ENCODE measurements around the gene EDDM3A.
A peak's percentile ranks its signal among the peaks of the same experiment; 100 is the strongest.

EDDM3A gene

DNA sequence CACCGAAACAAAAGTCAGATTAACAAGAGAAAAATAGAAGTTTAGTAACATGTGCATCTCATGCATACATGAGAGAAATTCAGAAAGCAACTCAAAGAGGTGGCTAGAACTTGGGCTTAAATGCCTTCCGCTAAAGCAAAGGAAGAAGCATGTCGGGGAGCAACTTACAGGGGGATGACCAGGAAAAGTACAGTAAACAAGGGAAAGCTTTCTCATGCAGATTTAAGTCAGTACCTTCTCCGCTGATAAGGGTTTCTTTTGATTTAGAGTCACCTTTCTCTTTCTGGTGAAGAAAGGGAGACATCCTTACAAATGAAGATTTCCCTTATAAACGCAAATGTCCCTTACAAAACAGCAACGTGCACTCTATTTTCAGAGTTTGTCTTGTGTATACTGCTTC lies 29.4 kb downstream of the EDDM3A start:
- H3K27ac ChIP-seq (ENCODE audit: insufficient read depth in 1 of 2, low read depth in 1 of 2, low read length in 2 of 2, poor library complexity in 1 of 2, severe bottlenecking in 2 of 2), result no peak overlapping the region
- no peak overlapping the region for H3K4me3 ChIP-seq (ENCODE audit: control insufficient read depth in 1 of 7, extremely low read depth in 1 of 7, insufficient read depth in 4 of 7, low read depth in 2 of 7, low read length in 6 of 7)
- WGBS (ENCODE audit: insufficient coverage), result 96% methylated on average over 3 of the region's 6 CpGs
- DNase-seq, result no peak
- no peaks in the 10 kb centered on the region for H3K9me3 ChIP-seq (ENCODE audit: control extremely low read depth in 1 of 5, control insufficient read depth in 4 of 5, insufficient read depth in 2 of 5, low read depth in 1 of 5, low read length in 4 of 5)
- peaks cover 2 to 6% (median 5%) of the 10 kb centered on the region in 4 experiments for H3K4me1 ChIP-seq (ENCODE audit: control extremely low read depth in 1 of 4, control insufficient read depth in 4 of 4, insufficient read depth in 4 of 4, low read length in 3 of 4)
- ChIA-PET POLR2A (no interaction called here), CTCF (interaction anchor here (1.0 to 1.6 kb wide), 2 partner anchors 14 to 24 kb away, joined by 3 to 4 read pairs; no protein-coding TSS in a partner anchor)
- no peaks in the 10 kb centered on the region for H3K36me3 ChIP-seq (ENCODE audit: control insufficient read depth in 4 of 4, insufficient read depth in 4 of 4, low read length in 3 of 4)
- H3K27me3 ChIP-seq (replicated peaks in 2 of 5; ENCODE audit: control insufficient read depth in 4 of 5, insufficient read depth in 5 of 5, low read length in 4 of 5), result no peaks in the 10 kb centered on the region

DNA sequence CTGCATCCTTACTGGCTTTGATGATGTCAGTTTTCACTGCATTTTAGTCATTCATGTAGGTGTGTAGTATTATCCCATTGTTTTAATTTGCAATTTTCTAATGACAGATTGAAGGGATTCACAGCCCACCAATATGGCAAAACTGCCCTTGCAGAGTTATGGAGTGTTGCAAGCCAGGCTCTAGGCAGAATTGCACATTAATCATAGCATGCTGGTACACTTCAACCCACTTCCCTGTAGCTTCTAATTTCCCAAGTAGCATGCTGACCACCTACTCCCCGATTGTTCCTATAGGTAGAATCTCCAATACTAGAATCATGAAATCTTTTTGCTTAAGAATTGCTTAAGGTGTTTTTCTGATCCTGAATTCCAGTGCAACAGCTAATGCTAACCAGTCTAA lies 30.2 kb downstream of the EDDM3A start:
- Histone ChIP-seq H3K27me3 (replicated peaks in 2 of 5; ENCODE audit: control insufficient read depth in 4 of 5, insufficient read depth in 5 of 5, low read length in 4 of 5) (no peaks in the 10 kb centered on the region), H3K36me3 (ENCODE audit: control insufficient read depth in 4 of 4, insufficient read depth in 4 of 4, low read length in 3 of 4) (no peaks in the 10 kb centered on the region), H3K4me1 (ENCODE audit: control extremely low read depth in 1 of 4, control insufficient read depth in 4 of 4, insufficient read depth in 4 of 4, low read length in 3 of 4) (peaks cover 8 to 14% (median 11%) of the 10 kb centered on the region in 4 experiments), H3K9me3 (ENCODE audit: control extremely low read depth in 1 of 5, control insufficient read depth in 4 of 5, insufficient read depth in 2 of 5, low read depth in 1 of 5, low read length in 4 of 5) (no peaks in the 10 kb centered on the region), H3K27ac (ENCODE audit: insufficient read depth in 1 of 2, low read depth in 1 of 2, low read length in 2 of 2, poor library complexity in 1 of 2, severe bottlenecking in 2 of 2) (no peak overlapping the region), H3K4me3 (ENCODE audit: control insufficient read depth in 1 of 7, extremely low read depth in 1 of 7, insufficient read depth in 4 of 7, low read depth in 2 of 7, low read length in 6 of 7) (no peak overlapping the region)
- WGBS (ENCODE audit: insufficient coverage), result 75% methylated on average over 1 of the region's 1 CpG
- POLR2A ChIA-PET, result interaction anchor here (0.6 kb wide), 1 partner anchor 114 kb away, joined by 3 read pairs; no protein-coding TSS in a partner anchor
- DNase-seq, result no peak
- CTCF ChIA-PET, result interaction anchor here (1.0 to 2.0 kb wide), 3 partner anchors 15 to 25 kb away, joined by 3 to 8 read pairs (median 4); no protein-coding TSS in a partner anchor

DNA sequence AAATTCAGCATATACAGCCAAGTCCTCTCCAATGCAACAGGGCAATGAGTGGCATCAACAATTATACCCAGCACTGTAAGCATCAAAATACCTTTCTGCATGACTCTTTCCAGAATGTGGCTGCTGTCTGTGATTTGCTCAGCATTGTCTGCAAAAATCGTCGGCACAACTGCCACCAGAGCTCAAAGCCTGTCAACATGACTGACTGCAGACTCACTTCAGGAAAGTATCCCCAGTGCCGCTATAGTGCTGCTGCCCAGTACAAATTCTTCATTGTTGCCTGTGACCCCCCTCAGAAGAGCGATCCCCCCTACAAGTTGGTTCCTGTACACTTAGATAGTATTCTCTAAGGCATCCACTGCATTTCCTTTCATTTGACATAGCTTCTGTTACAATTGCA lies 36.1 kb downstream of the EDDM3A start:
- CTCF ChIA-PET, result interaction anchor here (0.8 to 1.6 kb wide), 2 partner anchors 17 to 66 kb away, joined by 3 to 6 read pairs; no protein-coding TSS in a partner anchor
- POLR2A ChIA-PET, result no interaction called here
- Histone ChIP-seq H3K27ac (ENCODE audit: insufficient read depth in 1 of 2, low read depth in 1 of 2, low read length in 2 of 2, poor library complexity in 1 of 2, severe bottlenecking in 2 of 2) (no peak overlapping the region), H3K36me3 (ENCODE audit: control insufficient read depth in 4 of 4, insufficient read depth in 4 of 4, low read length in 3 of 4) (no peaks in the 10 kb centered on the region), H3K4me3 (ENCODE audit: control insufficient read depth in 1 of 7, extremely low read depth in 1 of 7, insufficient read depth in 4 of 7, low read depth in 2 of 7, low read length in 6 of 7) (peak overlapping the region in 5 of 7 experiments; percentile 1 to 62 (median 60)), H3K9me3 (ENCODE audit: control extremely low read depth in 1 of 5, control insufficient read depth in 4 of 5, insufficient read depth in 2 of 5, low read depth in 1 of 5, low read length in 4 of 5) (no peaks in the 10 kb centered on the region), H3K4me1 (ENCODE audit: control extremely low read depth in 1 of 4, control insufficient read depth in 4 of 4, insufficient read depth in 4 of 4, low read length in 3 of 4) (peaks cover 26 to 44% (median 31%) of the 10 kb centered on the region in 4 experiments), H3K27me3 (replicated peaks in 2 of 5; ENCODE audit: control insufficient read depth in 4 of 5, insufficient read depth in 5 of 5, low read length in 4 of 5) (no peaks in the 10 kb centered on the region)
- DNase-seq, result peak in 1 of 3 donors; percentile 31
- 4% methylated on average over 4 of the region's 4 CpGs for WGBS (ENCODE audit: insufficient coverage)

DNA sequence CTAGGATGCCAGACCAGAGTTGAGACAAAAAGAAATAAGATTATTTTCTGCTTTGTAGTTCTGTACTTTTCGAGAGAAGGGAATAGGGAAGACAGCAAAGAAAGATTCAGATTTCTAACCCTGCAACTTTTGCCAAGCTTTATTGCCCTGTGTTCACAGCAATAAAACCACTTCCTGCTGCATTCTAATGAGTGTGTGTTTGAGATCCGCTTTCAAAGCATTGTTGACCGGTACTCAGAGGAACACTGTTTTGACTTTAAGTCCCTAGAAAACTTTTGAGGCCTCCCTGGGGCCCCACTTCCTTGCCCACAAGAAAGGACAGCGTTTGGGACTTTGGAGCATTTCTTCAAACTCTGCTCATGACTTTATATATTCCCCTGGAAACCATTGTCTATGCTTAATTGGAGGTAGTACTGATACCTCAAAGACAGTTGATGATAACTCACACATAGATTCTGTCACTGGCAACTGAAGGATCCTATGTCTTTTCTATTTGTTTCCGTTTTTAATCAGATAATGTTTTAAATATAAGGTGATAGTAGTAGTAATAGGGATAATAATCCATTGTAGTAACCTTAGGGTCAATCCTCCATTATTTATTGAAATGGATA lies 36.7 kb downstream of the EDDM3A start:
- Histone ChIP-seq H3K9me3 (ENCODE audit: control extremely low read depth in 1 of 5, control insufficient read depth in 4 of 5, insufficient read depth in 2 of 5, low read depth in 1 of 5, low read length in 4 of 5) (no peaks in the 10 kb centered on the region), H3K4me3 (ENCODE audit: control insufficient read depth in 1 of 7, extremely low read depth in 1 of 7, insufficient read depth in 4 of 7, low read depth in 2 of 7, low read length in 6 of 7) (peak overlapping the region in 5 of 7 experiments; percentile 1 to 62 (median 60)), H3K27ac (ENCODE audit: insufficient read depth in 1 of 2, low read depth in 1 of 2, low read length in 2 of 2, poor library complexity in 1 of 2, severe bottlenecking in 2 of 2) (no peak overlapping the region), H3K27me3 (replicated peaks in 2 of 5; ENCODE audit: control insufficient read depth in 4 of 5, insufficient read depth in 5 of 5, low read length in 4 of 5) (no peaks in the 10 kb centered on the region), H3K4me1 (ENCODE audit: control extremely low read depth in 1 of 4, control insufficient read depth in 4 of 4, insufficient read depth in 4 of 4, low read length in 3 of 4) (peaks cover 27 to 48% (median 31%) of the 10 kb centered on the region in 4 experiments), H3K36me3 (ENCODE audit: control insufficient read depth in 4 of 4, insufficient read depth in 4 of 4, low read length in 3 of 4) (no peaks in the 10 kb centered on the region)
- peak in 2 of 3 donors; percentile 66 to 77 for DNase-seq
- CTCF ChIA-PET, result interaction anchor here (0.8 kb wide), 1 partner anchor 66 kb away, joined by 3 read pairs; no protein-coding TSS in a partner anchor
- 5% methylated on average over 4 of the region's 5 CpGs for WGBS (ENCODE audit: insufficient coverage)
- POLR2A ChIA-PET, result no interaction called here

DNA sequence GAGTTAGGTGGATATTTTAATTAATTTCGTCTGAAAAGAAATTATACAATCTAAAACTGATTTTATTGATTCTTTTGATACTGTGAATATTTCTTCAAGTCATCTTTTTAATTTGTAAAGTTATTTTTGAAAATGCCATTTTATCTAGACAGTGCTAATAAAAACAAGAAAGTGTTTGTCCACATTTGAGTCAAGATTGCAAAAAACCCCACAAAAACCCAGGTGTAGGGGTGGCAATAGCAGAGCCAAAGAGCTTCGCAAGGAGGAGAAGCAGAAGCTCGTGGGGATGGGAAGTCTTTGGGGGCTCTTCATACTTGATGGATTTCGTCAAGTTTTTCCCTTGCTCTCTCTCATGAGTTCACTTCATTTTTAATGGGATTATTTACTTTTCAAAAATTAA lies 41.3 kb downstream of the EDDM3A start:
- ChIA-PET CTCF (no interaction called here), POLR2A (no interaction called here)
- Histone ChIP-seq H3K4me3 (ENCODE audit: control insufficient read depth in 1 of 7, extremely low read depth in 1 of 7, insufficient read depth in 4 of 7, low read depth in 2 of 7, low read length in 6 of 7) (no peak overlapping the region), H3K9me3 (ENCODE audit: control extremely low read depth in 1 of 5, control insufficient read depth in 4 of 5, insufficient read depth in 2 of 5, low read depth in 1 of 5, low read length in 4 of 5) (no peaks in the 10 kb centered on the region), H3K27me3 (replicated peaks in 2 of 5; ENCODE audit: control insufficient read depth in 4 of 5, insufficient read depth in 5 of 5, low read length in 4 of 5) (no peaks in the 10 kb centered on the region), H3K27ac (ENCODE audit: insufficient read depth in 1 of 2, low read depth in 1 of 2, low read length in 2 of 2, poor library complexity in 1 of 2, severe bottlenecking in 2 of 2) (no peak overlapping the region), H3K36me3 (ENCODE audit: control insufficient read depth in 4 of 4, insufficient read depth in 4 of 4, low read length in 3 of 4) (no peaks in the 10 kb centered on the region), H3K4me1 (ENCODE audit: control extremely low read depth in 1 of 4, control insufficient read depth in 4 of 4, insufficient read depth in 4 of 4, low read length in 3 of 4) (peaks cover 19 to 45% (median 24%) of the 10 kb centered on the region in 4 experiments)
- no peak for DNase-seq
- no CpG with 5 or more reads among the region's 4 CpGs for WGBS (ENCODE audit: insufficient coverage)

DNA sequence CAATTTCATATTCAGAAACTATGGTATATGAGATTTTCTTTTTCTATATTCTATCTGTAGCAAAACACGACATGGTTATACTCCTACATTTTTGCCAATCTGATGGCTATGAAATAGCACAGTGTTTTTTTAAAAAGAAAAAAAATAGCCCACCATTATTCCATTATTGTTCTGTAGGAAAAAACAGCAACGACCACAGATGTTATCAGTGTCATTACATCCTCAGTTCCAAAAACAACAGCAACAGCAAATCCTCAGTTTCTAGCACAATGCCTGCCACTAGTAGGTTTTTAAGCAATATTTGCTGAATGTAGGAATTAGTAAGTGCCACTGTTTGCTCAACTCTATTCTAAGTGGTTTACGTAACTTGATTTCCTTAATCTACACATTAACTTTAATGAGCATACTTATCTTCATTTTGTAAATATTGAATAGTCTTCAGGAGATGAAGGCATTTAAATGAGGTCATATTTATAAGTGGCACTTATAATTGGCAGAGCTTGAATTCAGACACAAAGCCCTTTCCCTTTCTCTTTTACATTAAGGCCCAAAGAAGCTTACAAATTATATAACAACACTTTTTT lies 43.6 kb downstream of the EDDM3A start:
- no peak for DNase-seq
- Histone ChIP-seq H3K27ac (ENCODE audit: insufficient read depth in 1 of 2, low read depth in 1 of 2, low read length in 2 of 2, poor library complexity in 1 of 2, severe bottlenecking in 2 of 2) (no peak overlapping the region), H3K27me3 (replicated peaks in 2 of 5; ENCODE audit: control insufficient read depth in 4 of 5, insufficient read depth in 5 of 5, low read length in 4 of 5) (no peaks in the 10 kb centered on the region), H3K36me3 (ENCODE audit: control insufficient read depth in 4 of 4, insufficient read depth in 4 of 4, low read length in 3 of 4) (no peaks in the 10 kb centered on the region), H3K9me3 (ENCODE audit: control extremely low read depth in 1 of 5, control insufficient read depth in 4 of 5, insufficient read depth in 2 of 5, low read depth in 1 of 5, low read length in 4 of 5) (no peaks in the 10 kb centered on the region), H3K4me1 (ENCODE audit: control extremely low read depth in 1 of 4, control insufficient read depth in 4 of 4, insufficient read depth in 4 of 4, low read length in 3 of 4) (peaks cover 12 to 34% (median 15%) of the 10 kb centered on the region in 4 experiments), H3K4me3 (ENCODE audit: control insufficient read depth in 1 of 7, extremely low read depth in 1 of 7, insufficient read depth in 4 of 7, low read depth in 2 of 7, low read length in 6 of 7) (no peak overlapping the region)
- ChIA-PET POLR2A (interaction anchor here (0.5 kb wide), 1 partner anchor 11 kb away, joined by 3 read pairs; no protein-coding TSS in a partner anchor), CTCF (interaction anchor here (0.9 to 1.6 kb wide), 4 partner anchors 10 to 33 kb away, joined by 3 to 7 read pairs (median 4); no protein-coding TSS in a partner anchor)
- no CpG with 5 or more reads among the region's 3 CpGs for WGBS (ENCODE audit: insufficient coverage)

Measured in common myeloid progenitor, CD34-positive (primary cell).